Nephron (organoid): Measurements from ENCODE around the gene CLDND2.
A peak's percentile ranks its signal among the peaks of the same experiment; 100 is the strongest.
"Not testable (repeated sequence)": the region's sequence is repeated elsewhere in the genome, so short reads cannot be mapped to it uniquely, and the experiment has no call there.

ENCODE experiments used
- H3K27ac Mint-ChIP-seq, 3 experiments: 2 replicates each; pipeline ENCODE4 v1.8.0; 2020; ENCODE audit warnings: mixed read lengths in 3 of 3, mild to moderate bottlenecking in 2 of 3, moderate library complexity in 1 of 3
- H3K27me3 Mint-ChIP-seq: 2 replicates; pipeline ENCODE4 v1.8.0; 2021; ENCODE audit warnings: low read depth, mild to moderate bottlenecking, moderate library complexity, mixed read lengths
- H3K36me3 Mint-ChIP-seq: 2 replicates; pipeline ENCODE4 v1.8.0; 2020; ENCODE audit warnings: low read depth, mixed read lengths
- H3K4me1 Mint-ChIP-seq: 2 replicates; pipeline ENCODE4 v1.8.0; 2020; ENCODE audit warnings: mixed read lengths
- H3K4me3 Mint-ChIP-seq, 3 experiments: 2 replicates each; pipeline ENCODE4 v1.8.0; 2020; ENCODE audit warnings: mild to moderate bottlenecking in 3 of 3, mixed read lengths in 3 of 3, moderate library complexity in 2 of 3
- H3K9me3 Mint-ChIP-seq: 2 replicates; pipeline ENCODE4 v1.8.0; 2020; ENCODE audit warnings: mixed read lengths
- TF ChIP-seq, protein P1 (sequence below), 3 experiments: fragments of 200-600 bp; sonication (generic); IDR thresholded peaks; one replicate each; pipeline ENCODE4 v1.5.0; 2021; ENCODE audit warnings: antibody characterized with exemption in 3 of 3; ENCODE audit not compliant: unreplicated experiment in 3 of 3

CLDND2 gene

DNA sequence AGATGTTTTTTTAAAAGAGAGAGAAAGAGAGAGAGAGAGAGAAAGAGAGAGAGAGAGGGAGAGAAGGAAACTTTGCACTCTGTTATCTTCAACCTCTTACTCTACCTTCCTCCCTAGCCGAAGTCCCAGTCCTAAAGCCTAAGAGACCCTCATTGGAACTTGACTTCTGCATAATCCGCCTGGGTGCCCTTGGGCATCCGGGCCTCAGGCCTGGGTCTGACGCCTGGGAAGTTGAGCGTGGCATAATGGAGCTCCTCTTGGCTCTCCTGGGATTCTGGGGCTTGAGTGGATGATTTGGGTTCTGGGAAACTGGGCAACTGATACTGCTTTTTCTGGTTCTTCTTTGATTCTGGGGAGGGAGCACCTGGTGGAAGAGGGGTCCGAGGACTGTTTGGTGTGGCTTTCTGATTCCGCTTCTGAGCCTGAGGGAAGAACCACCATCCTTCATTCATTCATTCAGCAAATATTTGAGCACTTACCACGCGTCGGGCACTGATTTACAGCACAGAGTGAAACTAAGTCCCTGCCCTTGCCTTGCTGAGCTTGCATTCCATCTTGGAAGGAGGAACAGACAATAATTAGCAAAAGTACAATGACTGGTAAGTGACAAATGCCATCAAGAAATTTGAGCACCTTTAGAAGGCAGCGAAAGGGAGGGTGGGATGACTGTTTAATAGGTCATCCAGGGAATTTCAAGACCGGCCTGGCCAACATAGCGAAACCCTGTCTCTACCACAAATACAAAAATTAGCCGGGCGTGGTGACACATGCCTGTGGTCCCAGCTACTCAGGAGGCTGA, 42.3 kb upstream of the CLDND2 start:
- Mint-ChIP-seq H3K4me3 (no peak overlapping the region), H3K27me3 (no peaks in the 10 kb centered on the region), H3K9me3 (no peaks in the 10 kb centered on the region), H3K27ac (no peak overlapping the region), H3K4me1 (no peaks in the 10 kb centered on the region), H3K36me3 (no peaks in the 10 kb centered on the region)
- TF ChIP-seq, protein P1, sequence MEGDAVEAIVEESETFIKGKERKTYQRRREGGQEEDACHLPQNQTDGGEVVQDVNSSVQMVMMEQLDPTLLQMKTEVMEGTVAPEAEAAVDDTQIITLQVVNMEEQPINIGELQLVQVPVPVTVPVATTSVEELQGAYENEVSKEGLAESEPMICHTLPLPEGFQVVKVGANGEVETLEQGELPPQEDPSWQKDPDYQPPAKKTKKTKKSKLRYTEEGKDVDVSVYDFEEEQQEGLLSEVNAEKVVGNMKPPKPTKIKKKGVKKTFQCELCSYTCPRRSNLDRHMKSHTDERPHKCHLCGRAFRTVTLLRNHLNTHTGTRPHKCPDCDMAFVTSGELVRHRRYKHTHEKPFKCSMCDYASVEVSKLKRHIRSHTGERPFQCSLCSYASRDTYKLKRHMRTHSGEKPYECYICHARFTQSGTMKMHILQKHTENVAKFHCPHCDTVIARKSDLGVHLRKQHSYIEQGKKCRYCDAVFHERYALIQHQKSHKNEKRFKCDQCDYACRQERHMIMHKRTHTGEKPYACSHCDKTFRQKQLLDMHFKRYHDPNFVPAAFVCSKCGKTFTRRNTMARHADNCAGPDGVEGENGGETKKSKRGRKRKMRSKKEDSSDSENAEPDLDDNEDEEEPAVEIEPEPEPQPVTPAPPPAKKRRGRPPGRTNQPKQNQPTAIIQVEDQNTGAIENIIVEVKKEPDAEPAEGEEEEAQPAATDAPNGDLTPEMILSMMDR (IDR thresholded peaks at IDR 0.05; ENCODE audit: unreplicated experiment in 3 of 3): no peak

DNA sequence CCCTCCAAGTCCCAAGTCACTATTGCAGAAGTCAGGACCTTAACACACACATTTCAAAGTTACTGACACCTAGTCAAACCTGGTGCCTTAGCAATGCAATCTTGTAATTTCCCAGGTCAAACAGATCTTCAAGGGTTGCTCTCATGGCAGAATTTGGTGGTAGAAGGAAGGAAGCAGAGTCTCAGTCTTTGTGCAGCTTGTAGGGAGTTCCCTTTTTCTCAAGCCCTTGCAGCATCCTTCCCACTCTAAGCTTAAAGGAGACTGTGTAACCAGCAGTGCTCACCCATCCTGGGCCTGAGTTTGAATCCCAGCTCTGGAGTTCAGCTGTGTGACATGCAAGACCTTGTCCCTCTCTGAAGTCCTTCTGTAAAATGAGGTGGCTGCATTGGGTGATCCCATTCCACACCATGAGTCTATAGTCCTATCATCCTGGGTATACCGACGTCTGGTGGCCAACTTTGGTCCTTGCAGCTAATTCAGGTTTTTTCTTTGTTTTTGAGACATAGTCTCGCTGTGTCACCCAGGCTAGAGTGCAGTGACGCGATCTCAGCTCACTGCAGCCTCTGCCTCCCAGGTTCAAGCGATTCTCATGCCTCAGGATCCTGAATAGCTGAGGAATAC, 38.8 kb upstream of the CLDND2 start:
- H3K4me3 Mint-ChIP-seq: no peak overlapping the region
- H3K27ac Mint-ChIP-seq: no peak overlapping the region
- H3K9me3 Mint-ChIP-seq: peaks cover 11% of the 10 kb centered on the region
- no peaks in the 10 kb centered on the region for H3K27me3 Mint-ChIP-seq
- TF ChIP-seq, protein P1 (IDR thresholded peaks at IDR 0.05; ENCODE audit: unreplicated experiment in 3 of 3): peak; percentile 15 to 35 (median 28)
- H3K36me3 Mint-ChIP-seq: peaks cover 10% of the 10 kb centered on the region
- H3K4me1 Mint-ChIP-seq: no peaks in the 10 kb centered on the region

DNA sequence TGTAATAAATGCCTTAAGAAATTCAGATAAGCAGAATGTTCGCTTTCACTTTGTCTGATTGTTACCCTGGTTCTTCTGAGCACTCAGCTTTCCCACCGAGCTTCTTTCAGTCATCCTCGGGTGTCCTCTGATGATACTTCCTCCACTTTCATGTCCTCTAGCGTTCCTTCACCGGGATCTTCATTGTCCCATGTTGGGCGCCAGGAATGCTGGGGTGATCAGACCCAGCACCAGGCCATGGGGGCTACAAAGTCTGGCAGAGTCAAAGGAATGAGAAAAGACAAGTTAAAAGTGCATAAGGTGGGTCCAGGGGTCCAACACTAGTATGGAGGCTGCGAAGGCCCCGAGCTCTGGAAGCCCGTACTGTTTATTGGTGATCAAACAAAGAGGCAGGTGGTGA, 33.3 kb upstream of the CLDND2 start:
- Mint-ChIP-seq H3K36me3 (peaks cover 22% of the 10 kb centered on the region), H3K27me3 (no peaks in the 10 kb centered on the region), H3K27ac (no peak overlapping the region), H3K4me1 (peaks cover 7% of the 10 kb centered on the region), H3K9me3 (peaks cover 26% of the 10 kb centered on the region), H3K4me3 (no peak overlapping the region)
- TF ChIP-seq, protein P1 (IDR thresholded peaks at IDR 0.05; ENCODE audit: unreplicated experiment in 3 of 3): no peak

DNA sequence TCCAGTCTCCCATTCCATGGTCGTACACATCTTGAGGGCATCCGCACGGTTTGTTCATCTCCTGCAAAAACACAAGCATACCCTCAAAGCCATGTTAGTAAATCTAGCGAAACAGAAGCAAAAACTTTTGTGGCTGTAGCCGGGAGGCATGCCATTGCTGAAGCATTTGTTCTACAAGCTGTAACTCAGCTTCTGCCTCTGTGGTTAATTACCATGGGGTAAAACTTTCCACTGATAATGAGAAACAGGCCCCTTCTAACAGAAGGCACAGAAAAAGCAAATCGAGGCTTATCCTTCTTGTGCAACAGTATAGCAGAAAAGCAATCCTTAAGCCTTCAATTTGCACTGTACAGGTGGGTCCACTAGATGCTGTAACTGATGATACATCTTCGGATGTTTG, 31.1 kb upstream of the CLDND2 start:
- not testable (repeated sequence) for H3K27me3 Mint-ChIP-seq, H3K4me1 Mint-ChIP-seq, H3K27ac Mint-ChIP-seq, H3K4me3 Mint-ChIP-seq
- Mint-ChIP-seq H3K36me3 (peaks cover 22% of the 10 kb centered on the region), H3K9me3 (peaks cover 26% of the 10 kb centered on the region)

DNA sequence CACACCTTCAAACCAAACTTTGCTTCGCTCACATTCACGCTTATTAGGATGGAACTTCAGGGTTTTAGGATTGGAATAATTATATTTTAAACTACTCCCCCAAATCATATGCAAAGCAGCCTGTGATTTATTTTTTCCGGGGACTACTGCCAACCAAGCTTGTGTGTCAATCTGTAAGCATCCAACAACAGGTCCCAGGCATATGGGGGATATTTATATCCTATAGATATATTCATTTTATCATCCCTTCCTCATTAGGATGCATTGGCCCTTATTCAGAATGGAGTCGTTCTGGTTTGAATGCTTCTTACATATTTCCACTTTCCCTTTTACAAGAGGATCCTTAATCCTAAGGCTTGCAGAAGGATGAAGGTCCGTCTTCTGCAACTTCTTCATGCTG, 30.4 kb upstream of the CLDND2 start:
- H3K9me3 Mint-ChIP-seq: peaks cover 26% of the 10 kb centered on the region
- H3K36me3 Mint-ChIP-seq: peaks cover 22% of the 10 kb centered on the region
- H3K27ac Mint-ChIP-seq: no peak overlapping the region

DNA sequence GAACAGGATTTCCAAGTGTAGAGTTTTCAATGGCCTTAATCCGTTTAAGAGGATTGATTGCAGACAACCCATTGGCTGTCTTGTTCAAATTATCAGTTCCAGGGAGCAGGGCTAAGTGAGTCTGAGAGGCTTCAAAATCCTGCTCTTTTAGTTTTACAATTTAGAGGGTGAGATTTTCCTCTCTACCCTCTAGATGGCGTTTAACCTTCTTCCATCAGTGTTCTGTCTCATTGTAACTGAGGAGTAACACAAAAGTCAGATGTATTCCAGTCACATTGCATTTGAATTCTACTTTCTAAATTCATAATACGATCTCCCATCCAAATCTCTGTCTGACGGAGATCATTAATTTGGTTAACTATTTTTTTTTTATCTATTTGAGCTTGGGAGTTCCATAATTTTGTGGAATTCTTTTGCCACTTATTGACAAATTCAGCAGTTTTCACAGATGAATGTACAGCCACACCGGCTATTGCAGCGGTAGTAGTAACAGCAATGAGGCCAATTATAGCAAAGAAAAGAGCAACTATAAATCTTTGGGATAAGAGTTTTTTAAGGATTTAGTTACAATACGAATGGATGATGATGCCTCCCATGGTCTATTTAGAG, 29.4 kb upstream of the CLDND2 start:
- H3K27ac Mint-ChIP-seq: peak overlapping the region; percentile 58 to 85 (median 67)
- H3K9me3 Mint-ChIP-seq: peaks cover 20% of the 10 kb centered on the region
- TF ChIP-seq, protein P1 (IDR thresholded peaks at IDR 0.05; ENCODE audit: unreplicated experiment in 3 of 3): peak; percentile 52 to 55 (median 53)
- peaks cover 16% of the 10 kb centered on the region for H3K36me3 Mint-ChIP-seq
- peaks cover 16% of the 10 kb centered on the region for H3K4me1 Mint-ChIP-seq
- H3K4me3 Mint-ChIP-seq: peak overlapping the region in 2 of 3 experiments; percentile 28 to 39
- no peaks in the 10 kb centered on the region for H3K27me3 Mint-ChIP-seq

More for the DNA sequence above, 30.4 kb upstream of the CLDND2 start:
- Mint-ChIP-seq H3K4me3 (no peak overlapping the region), H3K4me1 (peaks cover 11% of the 10 kb centered on the region), H3K27me3 (no peaks in the 10 kb centered on the region)
- TF ChIP-seq, protein P1 (IDR thresholded peaks at IDR 0.05; ENCODE audit: unreplicated experiment in 3 of 3): no peak

DNA sequence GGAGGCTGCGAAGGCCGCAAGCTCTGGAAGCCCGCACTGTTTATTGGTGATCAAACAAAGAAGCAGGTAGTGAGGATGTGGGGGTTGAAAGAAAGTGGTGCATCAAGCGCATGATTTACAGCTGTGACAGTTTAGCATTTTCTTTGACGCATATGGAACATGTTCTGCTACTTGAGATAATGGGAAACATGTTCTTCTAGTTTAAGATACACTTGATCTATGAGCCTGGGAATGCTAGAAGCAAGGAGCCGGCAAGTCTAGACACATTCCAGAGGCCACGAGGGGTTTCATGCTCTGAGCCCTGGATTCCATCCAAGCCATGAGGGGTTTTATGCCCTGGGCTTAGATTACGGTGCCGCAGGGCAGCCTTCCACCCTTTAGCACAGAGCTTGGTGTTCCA, 28.6 kb upstream of the CLDND2 start:
- Mint-ChIP-seq H3K9me3 (peaks cover 15% of the 10 kb centered on the region), H3K4me1 (peaks cover 16% of the 10 kb centered on the region)

More for the DNA sequence above, 28.6 kb upstream of the CLDND2 start:
- H3K27ac Mint-ChIP-seq: peak overlapping the region; percentile 58 to 85 (median 67)
- H3K4me3 Mint-ChIP-seq, H3K27me3 Mint-ChIP-seq: not testable (repeated sequence)
- peaks cover 11% of the 10 kb centered on the region for H3K36me3 Mint-ChIP-seq
